Activated naive CD8-positive, alpha-beta T cell treated with anti-CD3 and anti-CD28 coated beads, Interleukin-2, amount 50 U/mL, for 24 hours (primary cell): ENCODE results near the gene ATF4.
A peak's percentile ranks its signal among the peaks of the same experiment; 100 is the strongest.

Experiments
- ATAC-seq: fragments of 150-1000 bp; cut with Tn5 transposase; one replicate; pipeline ENCODE4 v1.10.0; 2021
- DNase-seq: peaks from one replicate; pipeline ENCODE4 v3.0.0; 2021
- H3K27ac Mint-ChIP-seq: one replicate; pipeline ENCODE4 v1.8.0; 2021; ENCODE audit warnings: mild to moderate bottlenecking, mixed read lengths
- H3K27me3 Mint-ChIP-seq: one replicate; pipeline ENCODE4 v1.8.0; 2021; ENCODE audit warnings: mixed read lengths
- H3K36me3 Mint-ChIP-seq: one replicate; pipeline ENCODE4 v1.8.0; 2021; ENCODE audit warnings: low read depth, mixed read lengths
- H3K4me1 Mint-ChIP-seq: one replicate; pipeline ENCODE4 v1.8.0; 2021; ENCODE audit warnings: mixed read lengths
- H3K4me3 Mint-ChIP-seq: one replicate; pipeline ENCODE4 v1.8.0; 2021; ENCODE audit warnings: mild to moderate bottlenecking, moderate library complexity, mixed read lengths
- H3K9me3 Mint-ChIP-seq: one replicate; pipeline ENCODE4 v1.8.0; 2021; ENCODE audit warnings: mixed read lengths

Gene ATF4

GRCh38 chr22:39481595-39481994 lies 38.8 kb upstream of the ATF4 start:
- no peaks in the 10 kb centered on the region for H3K36me3 Mint-ChIP-seq
- no peaks in the 10 kb centered on the region for H3K4me1 Mint-ChIP-seq
- no peak overlapping the region for H3K4me3 Mint-ChIP-seq
- DNase-seq (no peak), ATAC-seq (no peak)
- H3K9me3 Mint-ChIP-seq, result no peaks in the 10 kb centered on the region
- no peak overlapping the region for H3K27ac Mint-ChIP-seq
- no peaks in the 10 kb centered on the region for H3K27me3 Mint-ChIP-seq

DNA sequence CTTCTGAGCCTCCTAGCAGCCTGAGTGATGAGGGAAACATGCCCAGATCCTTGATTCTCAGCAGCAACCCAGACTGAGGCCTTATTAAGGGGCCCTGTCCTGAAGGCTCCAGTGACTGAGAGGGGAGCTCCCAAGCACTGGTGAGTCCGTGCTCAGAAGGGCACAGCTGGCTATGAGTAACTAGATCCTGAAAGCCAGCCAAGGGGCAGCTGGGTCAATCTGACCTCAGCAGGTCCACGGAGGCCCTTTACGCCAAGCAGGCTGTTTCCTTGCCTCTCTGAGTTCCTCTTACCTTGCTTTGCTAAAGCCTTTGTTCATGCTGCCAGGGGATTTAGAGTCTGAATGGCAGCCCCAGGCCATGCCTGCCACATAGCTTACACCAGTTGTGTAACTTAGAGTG lies 37.6 kb upstream of the ATF4 start:
- H3K27me3 Mint-ChIP-seq, result no peaks in the 10 kb centered on the region
- H3K9me3 Mint-ChIP-seq, result no peaks in the 10 kb centered on the region
- H3K36me3 Mint-ChIP-seq, result no peaks in the 10 kb centered on the region
- H3K4me3 Mint-ChIP-seq, result no peak overlapping the region
- ATAC-seq (no peak), DNase-seq (no peak)
- H3K27ac Mint-ChIP-seq, result no peak overlapping the region
- H3K4me1 Mint-ChIP-seq, result no peaks in the 10 kb centered on the region

- Mint-ChIP-seq H3K27ac (no peak overlapping the region), H3K36me3 (no peaks in the 10 kb centered on the region), H3K27me3 (no peaks in the 10 kb centered on the region), H3K9me3 (no peaks in the 10 kb centered on the region), H3K4me1 (peaks cover 9% of the 10 kb centered on the region), H3K4me3 (no peak overlapping the region)
- no peak for ATAC-seq
- DNase-seq, result no peak
Measured at GRCh38 chr22:39486951-39487825, 33.2 kb upstream of the ATF4 start.

DNA sequence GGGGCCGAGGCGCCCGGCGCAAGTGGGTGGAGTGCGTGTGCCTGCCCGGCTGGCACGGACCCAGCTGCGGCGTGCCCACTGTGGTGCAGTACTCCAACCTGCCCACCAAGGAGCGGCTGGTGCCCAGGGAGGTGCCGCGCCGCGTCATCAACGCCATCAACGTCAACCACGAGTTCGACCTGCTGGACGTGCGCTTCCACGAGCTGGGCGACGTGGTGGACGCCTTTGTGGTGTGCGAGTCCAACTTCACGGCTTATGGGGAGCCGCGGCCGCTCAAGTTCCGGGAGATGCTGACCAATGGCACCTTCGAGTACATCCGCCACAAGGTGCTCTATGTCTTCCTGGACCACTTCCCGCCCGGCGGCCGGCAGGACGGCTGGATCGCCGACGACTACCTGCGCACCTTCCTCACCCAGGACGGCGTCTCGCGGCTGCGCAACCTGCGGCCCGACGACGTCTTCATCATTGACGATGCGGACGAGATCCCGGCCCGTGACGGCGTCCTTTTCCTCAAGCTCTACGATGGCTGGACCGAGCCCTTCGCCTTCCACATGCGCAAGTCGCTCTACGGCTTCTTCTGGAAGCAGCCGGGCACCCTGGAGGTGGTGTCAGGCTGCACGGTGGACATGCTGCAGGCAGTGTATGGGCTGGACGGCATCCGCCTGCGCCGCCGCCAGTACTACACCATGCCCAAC lies 32.4 kb upstream of the ATF4 start:
- no peak overlapping the region for H3K27ac Mint-ChIP-seq
- H3K4me3 Mint-ChIP-seq, result no peak overlapping the region
- no peaks in the 10 kb centered on the region for H3K36me3 Mint-ChIP-seq
- H3K9me3 Mint-ChIP-seq, result no peaks in the 10 kb centered on the region
- ATAC-seq (no peak), DNase-seq (no peak)
- H3K4me1 Mint-ChIP-seq, result peaks cover 10% of the 10 kb centered on the region
- H3K27me3 Mint-ChIP-seq, result no peaks in the 10 kb centered on the region

DNA sequence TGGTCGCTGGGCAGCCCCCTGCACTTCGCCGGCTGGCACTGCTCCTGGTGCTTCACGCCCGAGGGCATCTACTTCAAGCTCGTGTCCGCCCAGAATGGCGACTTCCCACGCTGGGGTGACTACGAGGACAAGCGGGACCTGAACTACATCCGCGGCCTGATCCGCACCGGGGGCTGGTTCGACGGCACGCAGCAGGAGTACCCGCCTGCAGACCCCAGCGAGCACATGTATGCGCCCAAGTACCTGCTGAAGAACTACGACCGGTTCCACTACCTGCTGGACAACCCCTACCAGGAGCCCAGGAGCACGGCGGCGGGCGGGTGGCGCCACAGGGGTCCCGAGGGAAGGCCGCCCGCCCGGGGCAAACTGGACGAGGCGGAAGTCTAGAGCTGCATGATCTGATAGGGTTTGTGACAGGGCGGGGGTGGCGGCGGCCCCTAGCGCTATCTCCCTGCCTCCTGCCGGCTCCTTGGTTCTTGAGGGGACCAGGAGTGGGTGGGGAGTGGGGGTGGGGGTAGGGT lies 31.7 kb upstream of the ATF4 start:
- no peaks in the 10 kb centered on the region for H3K27me3 Mint-ChIP-seq

GRCh38 chr22:39489094-39490068 lies 31.0 kb upstream of the ATF4 start:
- no peaks in the 10 kb centered on the region for H3K36me3 Mint-ChIP-seq
- ATAC-seq (no peak), DNase-seq (no peak)
- H3K27ac Mint-ChIP-seq, result peak overlapping the region; percentile 82
- peak overlapping the region; percentile 61 for H3K4me3 Mint-ChIP-seq
- H3K27me3 Mint-ChIP-seq, result no peaks in the 10 kb centered on the region
- no peaks in the 10 kb centered on the region for H3K9me3 Mint-ChIP-seq
- peaks cover 13% of the 10 kb centered on the region for H3K4me1 Mint-ChIP-seq

More for the DNA sequence above, 31.7 kb upstream of the ATF4 start:
- Mint-ChIP-seq H3K9me3 (no peaks in the 10 kb centered on the region), H3K4me1 (peaks cover 13% of the 10 kb centered on the region), H3K27ac (no peak overlapping the region), H3K4me3 (no peak overlapping the region), H3K36me3 (no peaks in the 10 kb centered on the region)
- ATAC-seq (no peak), DNase-seq (no peak)

DNA sequence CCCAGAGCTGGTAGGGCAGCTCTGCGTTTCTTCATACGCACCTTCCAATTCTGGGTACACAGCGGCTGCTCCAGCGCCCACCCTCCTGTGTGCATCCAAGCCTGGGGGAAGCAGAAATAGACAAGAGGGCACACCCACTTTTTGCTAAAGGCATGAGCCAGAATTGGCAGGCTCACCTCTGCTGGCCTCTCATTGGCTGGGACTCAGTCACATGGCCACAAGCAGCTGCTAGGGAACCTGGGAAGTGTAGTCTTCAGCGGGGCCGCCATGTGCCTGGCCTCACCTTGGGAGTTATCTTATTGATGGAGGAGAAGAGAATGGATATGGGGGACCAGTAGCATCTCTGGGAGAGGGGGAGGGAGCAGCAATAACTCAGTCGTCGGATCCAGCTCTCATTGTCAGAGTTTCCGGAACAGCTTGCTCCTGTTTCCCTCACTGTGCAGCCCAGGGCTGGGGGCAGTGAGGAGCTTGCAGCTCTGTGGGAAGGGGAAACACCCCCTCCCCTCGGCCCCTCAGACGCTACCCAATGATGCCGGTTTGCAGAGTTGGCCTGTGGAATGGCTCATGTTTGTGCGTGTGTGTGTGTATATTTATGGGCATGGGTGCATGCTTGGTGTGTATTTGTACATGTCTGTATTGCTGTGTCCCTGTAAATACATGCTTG lies 30.1 kb upstream of the ATF4 start:
- Mint-ChIP-seq H3K4me3 (peak overlapping the region; percentile 61), H3K27ac (peak overlapping the region; percentile 82), H3K36me3 (no peaks in the 10 kb centered on the region), H3K27me3 (no peaks in the 10 kb centered on the region), H3K4me1 (peaks cover 15% of the 10 kb centered on the region), H3K9me3 (no peaks in the 10 kb centered on the region)
- ATAC-seq (peak; percentile 99), DNase-seq (peak; percentile 78)

DNA sequence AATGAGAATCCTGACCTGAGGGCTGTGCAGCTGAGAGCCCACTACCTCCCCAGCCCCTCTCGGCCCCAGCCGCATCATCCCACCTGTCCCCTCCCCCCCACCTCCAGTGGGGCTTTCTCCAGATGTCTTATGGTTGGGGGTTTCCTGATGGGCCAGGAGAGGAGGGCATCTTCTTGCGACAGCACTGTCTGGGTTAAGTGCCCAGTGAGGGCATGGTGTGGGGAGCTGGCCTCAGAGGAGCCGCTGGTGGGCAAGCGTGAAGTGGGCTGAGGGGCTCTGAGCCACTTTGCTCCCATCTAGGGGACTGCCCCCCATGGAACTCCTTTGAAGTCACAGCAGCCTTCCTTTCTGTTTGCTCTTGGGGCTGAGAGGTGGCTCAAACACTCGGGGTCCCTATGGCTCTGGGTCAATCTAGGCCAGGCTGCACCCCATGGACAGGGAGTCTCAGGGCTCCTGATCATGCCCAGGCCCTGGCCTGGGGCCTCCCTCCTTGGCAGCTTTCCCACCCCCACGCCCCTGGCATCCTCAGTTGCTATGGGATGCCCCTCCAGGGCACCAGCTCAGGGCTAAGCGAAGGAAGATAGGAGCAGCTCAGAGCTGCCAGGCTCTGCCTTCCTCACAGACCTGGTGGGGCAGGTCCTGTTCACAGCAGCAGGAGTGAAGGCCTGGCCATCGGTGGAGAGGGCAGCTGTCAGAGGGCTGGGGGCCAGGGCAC lies 29.2 kb upstream of the ATF4 start:
- DNase-seq (no peak), ATAC-seq (no peak)

GRCh38 chr22:39491696-39492095 lies 28.7 kb upstream of the ATF4 start:
- no peaks in the 10 kb centered on the region for H3K9me3 Mint-ChIP-seq
- no peaks in the 10 kb centered on the region for H3K36me3 Mint-ChIP-seq

More for the DNA sequence above, 29.2 kb upstream of the ATF4 start:
- Mint-ChIP-seq H3K4me1 (peaks cover 15% of the 10 kb centered on the region), H3K36me3 (no peaks in the 10 kb centered on the region), H3K27me3 (no peaks in the 10 kb centered on the region), H3K9me3 (no peaks in the 10 kb centered on the region), H3K4me3 (no peak overlapping the region), H3K27ac (no peak overlapping the region)

DNA sequence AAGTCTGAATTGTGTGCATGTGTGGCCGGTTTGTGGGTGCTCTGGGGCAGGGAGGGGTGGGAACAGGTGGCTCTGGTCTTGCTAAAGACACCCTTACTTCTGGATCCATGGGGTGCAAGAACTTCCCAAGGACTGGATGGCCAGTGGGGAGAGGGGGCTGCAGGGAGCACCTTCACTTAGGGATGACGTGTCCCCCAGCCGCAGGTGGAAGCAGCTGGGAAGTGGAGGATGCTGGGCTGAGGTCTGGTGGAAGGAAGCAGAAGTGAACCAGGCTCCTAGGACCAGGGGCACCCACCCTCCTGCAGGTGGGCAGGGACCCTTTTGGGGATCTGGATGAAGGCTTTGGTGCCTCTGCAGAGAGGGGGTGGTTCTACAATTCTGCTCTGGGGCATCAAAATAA lies 28.2 kb upstream of the ATF4 start:
- ATAC-seq, result no peak
- Mint-ChIP-seq H3K9me3 (no peaks in the 10 kb centered on the region), H3K4me1 (peaks cover 18% of the 10 kb centered on the region), H3K27ac (no peak overlapping the region), H3K36me3 (no peaks in the 10 kb centered on the region), H3K27me3 (no peaks in the 10 kb centered on the region), H3K4me3 (no peak overlapping the region)
- DNase-seq, result no peak

More at GRCh38 chr22:39491696-39492095, 28.7 kb upstream of the ATF4 start:
- ATAC-seq (no peak), DNase-seq (no peak)
- Mint-ChIP-seq H3K27me3 (no peaks in the 10 kb centered on the region), H3K4me3 (no peak overlapping the region), H3K27ac (no peak overlapping the region), H3K4me1 (peaks cover 18% of the 10 kb centered on the region)

- H3K4me1 Mint-ChIP-seq, result peaks cover 18% of the 10 kb centered on the region
Measured at GRCh38 chr22:39493759-39494158, 26.6 kb upstream of the ATF4 start.

GRCh38 chr22:39494471-39495120 lies 25.8 kb upstream of the ATF4 start:
- H3K36me3 Mint-ChIP-seq, result no peaks in the 10 kb centered on the region
- no peaks in the 10 kb centered on the region for H3K9me3 Mint-ChIP-seq
- no peaks in the 10 kb centered on the region for H3K27me3 Mint-ChIP-seq
- peaks cover 17% of the 10 kb centered on the region for H3K4me1 Mint-ChIP-seq
- DNase-seq, result no peak
- ATAC-seq, result no peak
- no peak overlapping the region for H3K4me3 Mint-ChIP-seq
- no peak overlapping the region for H3K27ac Mint-ChIP-seq

More at GRCh38 chr22:39493759-39494158, 26.6 kb upstream of the ATF4 start:
- no peak overlapping the region for H3K27ac Mint-ChIP-seq
- DNase-seq, result no peak
- no peak overlapping the region for H3K4me3 Mint-ChIP-seq
- ATAC-seq, result no peak
- H3K27me3 Mint-ChIP-seq, result no peaks in the 10 kb centered on the region
- H3K36me3 Mint-ChIP-seq, result no peaks in the 10 kb centered on the region
- no peaks in the 10 kb centered on the region for H3K9me3 Mint-ChIP-seq
